Neural cell (in vitro differentiated cells): ENCODE data around the gene RNASE11. TPM values are rescaled to one million over a fixed set of nuclear protein-coding genes. Genes with fewer than 3 reads are reported as not detected.

Experiments
- H2AFZ ChIP-seq: fragments of 200-600, 300-800 bp; sonication (generic), shearing (Covaris generic); 2 replicates; pipeline ENCODE4 v1.6.0; 2014; ENCODE audit warnings: low read depth, mild to moderate bottlenecking, antibody characterized with exemption, low read length, moderate library complexity
- H3F3A ChIP-seq: fragments of 200-600 bp; shearing (Covaris generic); 2 replicates; pipeline ENCODE4 v1.6.1; 2016; ENCODE audit warnings: mild to moderate bottlenecking, moderate library complexity, mixed read lengths, antibody characterized with exemption, low read length; ENCODE audit not compliant: insufficient read depth, poor library complexity, severe bottlenecking
- H3K27ac ChIP-seq: fragments of 200-600, 300-800 bp; sonication (generic), shearing (Covaris generic); 2 replicates; pipeline ENCODE4 v1.5.1; 2014; ENCODE audit warnings: mild to moderate bottlenecking, low read length, moderate library complexity
- H3K27me3 ChIP-seq: fragments of 300-800, 200-600 bp; sonication (generic), shearing (Covaris generic); 2 replicates; pipeline ENCODE4 v1.6.0; 2014; ENCODE audit warnings: mild to moderate bottlenecking, low read depth, low read length, moderate library complexity; ENCODE audit not compliant: insufficient read depth
- H3K36me3 ChIP-seq: fragments of 300-800, 200-600 bp; sonication (generic), shearing (Covaris generic); 2 replicates; pipeline ENCODE4 v1.5.1; 2014; ENCODE audit warnings: mild to moderate bottlenecking, antibody characterized with exemption, low read length, moderate library complexity; ENCODE audit not compliant: insufficient read depth
- H3K4me2 ChIP-seq: fragments of 300-800, 200-600 bp; sonication (generic), shearing (Covaris generic); 2 replicates; pipeline ENCODE4 v1.6.0; 2014; ENCODE audit warnings: mild to moderate bottlenecking, low read length
- H3K4me3 ChIP-seq: fragments of 300-800, 200-600 bp; sonication (generic), shearing (Covaris generic); 2 replicates; pipeline ENCODE4 v1.5.1; 2014; ENCODE audit warnings: mild to moderate bottlenecking, low read length, moderate library complexity
- H3K79me2 ChIP-seq: fragments of 200-600 bp; shearing (Covaris generic); replicated peaks from 2 replicates; pipeline ENCODE4 v1.6.0; 2014; ENCODE audit warnings: mild to moderate bottlenecking, low read length, moderate library complexity; ENCODE audit not compliant: insufficient read depth
- H3K9ac ChIP-seq: fragments of 300-800, 200-600 bp; sonication (generic), shearing (Covaris generic); 2 replicates; pipeline ENCODE4 v1.6.1; 2016; ENCODE audit warnings: mild to moderate bottlenecking, low read length, mixed read lengths
- H3K9me2 ChIP-seq: fragments of 200-600 bp; shearing (Covaris generic); 2 replicates; pipeline ENCODE4 v1.6.1; 2016; ENCODE audit warnings: mild to moderate bottlenecking, low read length, mixed read lengths; ENCODE audit not compliant: insufficient read depth
- H3K9me3 ChIP-seq: fragments of 200-600, 300-800 bp; sonication (generic), shearing (Covaris generic); 2 replicates; pipeline ENCODE4 v1.6.1; 2016; ENCODE audit warnings: mild to moderate bottlenecking, mixed run types, low read length, moderate library complexity, mixed read lengths
- H4K20me1 ChIP-seq: fragments of 200-600 bp; shearing (Covaris generic); 2 replicates; pipeline ENCODE4 v1.6.1; 2016; ENCODE audit warnings: mild to moderate bottlenecking, mixed run types; ENCODE audit not compliant: insufficient read depth
- EP300 ChIP-seq: fragments of 450-650 bp; conservative IDR thresholded peaks from 2 replicates; pipeline ENCODE4 v1.6.1; 2014; ENCODE audit warnings: antibody characterized with exemption, mild to moderate bottlenecking, moderate library complexity; ENCODE audit not compliant: poor library complexity, severe bottlenecking
- EZH2 ChIP-seq: fragments of 200-600, 300-800 bp; shearing (Covaris generic), sonication (generic); IDR thresholded peaks from 2 replicates; pipeline ENCODE4 v1.6.1; 2014; ENCODE audit warnings: antibody characterized with exemption, low read length, borderline replicate concordance, mild to moderate bottlenecking; ENCODE audit not compliant: insufficient read depth, poor library complexity, severe bottlenecking
- MXI1 ChIP-seq: fragments of 450-650 bp; conservative IDR thresholded peaks from 2 replicates; pipeline ENCODE4 v1.6.1; 2014; ENCODE audit warnings: antibody characterized with exemption, mild to moderate bottlenecking; ENCODE audit not compliant: poor library complexity, severe bottlenecking
- POLR2AphosphoS5 ChIP-seq: IDR thresholded peaks from 2 replicates; pipeline ENCODE4 v1.6.1; 2012
- RAD21 ChIP-seq: fragments of 450-650 bp; conservative IDR thresholded peaks from 2 replicates; pipeline ENCODE4 v1.6.1; 2014; ENCODE audit warnings: antibody characterized with exemption, mild to moderate bottlenecking, moderate library complexity
- REST ChIP-seq: IDR thresholded peaks from 2 replicates; pipeline ENCODE4 v1.6.1; 2012; ENCODE audit warnings: borderline replicate concordance
- SMC3 ChIP-seq: fragments of 450-650 bp; conservative IDR thresholded peaks from 2 replicates; pipeline ENCODE4 v1.6.1; 2014; ENCODE audit warnings: antibody characterized with exemption, mild to moderate bottlenecking, moderate library complexity; ENCODE audit not compliant: poor library complexity
- TAF1 ChIP-seq: IDR thresholded peaks from 2 replicates; pipeline ENCODE4 v1.6.1; 2012; ENCODE audit warnings: low read depth
- polyA plus RNA-seq: library from polyadenylated mRNA; depleted of rRNA; stranded (reverse); fragments of >200 nt; gene quantifications from 2 replicates; pipeline ENCODE4 v1.2.3, GENCODE V29; 2014
- TF ChIP-seq, protein P1 (sequence below): fragments of 450-650 bp; IDR thresholded peaks from 2 replicates; pipeline ENCODE4 v1.5.1; 2014; ENCODE audit warnings: antibody characterized with exemption, mild to moderate bottlenecking, moderate library complexity; ENCODE audit not compliant: poor library complexity, severe bottlenecking

The RNASE11 gene
- polyA plus RNA-seq, 1 donor from 2014 or later = not detected

DNA sequence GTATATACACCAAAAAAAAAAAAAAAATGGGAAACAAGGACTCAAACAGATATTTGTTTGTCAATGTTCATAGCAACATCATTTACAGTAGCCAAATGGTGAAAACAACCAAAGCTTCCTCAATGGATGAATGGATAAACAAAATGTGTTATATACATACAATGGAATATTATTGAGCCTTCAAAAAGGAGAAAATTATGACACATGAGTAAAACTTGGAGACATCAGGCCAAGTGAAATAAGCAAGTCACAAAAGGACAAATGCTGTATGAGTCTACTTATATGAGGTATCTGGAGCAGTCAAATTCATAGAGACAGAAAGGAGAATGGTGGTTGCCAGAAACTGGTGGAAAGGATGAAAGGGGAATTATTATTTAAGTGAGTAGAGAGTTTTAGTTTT lies 34.8 kb downstream of the RNASE11 start:
- Histone ChIP-seq H3K27ac (no peak overlapping the region), H3K27me3 (no peaks in the 10 kb centered on the region), H3K9ac (no peak overlapping the region), H3K4me2 (no peak overlapping the region), H4K20me1 (no peaks in the 10 kb centered on the region), H3K9me3 (no peaks in the 10 kb centered on the region), H3K9me2 (no peaks in the 10 kb centered on the region), H3K4me3 (no peak overlapping the region), H2AFZ (no peak overlapping the region), H3K36me3 (no peaks in the 10 kb centered on the region), H3F3A (no peaks in the 10 kb centered on the region), H3K79me2 (no peaks in the 10 kb centered on the region)
- TF ChIP-seq RAD21 (no peak), EP300 (no peak), POLR2AphosphoS5 (no peak), MXI1 (no peak), TAF1 (no peak), SMC3 (no peak), EZH2 (no peak), REST (no peak)
- TF ChIP-seq, protein P1, sequence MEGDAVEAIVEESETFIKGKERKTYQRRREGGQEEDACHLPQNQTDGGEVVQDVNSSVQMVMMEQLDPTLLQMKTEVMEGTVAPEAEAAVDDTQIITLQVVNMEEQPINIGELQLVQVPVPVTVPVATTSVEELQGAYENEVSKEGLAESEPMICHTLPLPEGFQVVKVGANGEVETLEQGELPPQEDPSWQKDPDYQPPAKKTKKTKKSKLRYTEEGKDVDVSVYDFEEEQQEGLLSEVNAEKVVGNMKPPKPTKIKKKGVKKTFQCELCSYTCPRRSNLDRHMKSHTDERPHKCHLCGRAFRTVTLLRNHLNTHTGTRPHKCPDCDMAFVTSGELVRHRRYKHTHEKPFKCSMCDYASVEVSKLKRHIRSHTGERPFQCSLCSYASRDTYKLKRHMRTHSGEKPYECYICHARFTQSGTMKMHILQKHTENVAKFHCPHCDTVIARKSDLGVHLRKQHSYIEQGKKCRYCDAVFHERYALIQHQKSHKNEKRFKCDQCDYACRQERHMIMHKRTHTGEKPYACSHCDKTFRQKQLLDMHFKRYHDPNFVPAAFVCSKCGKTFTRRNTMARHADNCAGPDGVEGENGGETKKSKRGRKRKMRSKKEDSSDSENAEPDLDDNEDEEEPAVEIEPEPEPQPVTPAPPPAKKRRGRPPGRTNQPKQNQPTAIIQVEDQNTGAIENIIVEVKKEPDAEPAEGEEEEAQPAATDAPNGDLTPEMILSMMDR = no peak

- H2AFZ ChIP-seq = no peak overlapping the region
- no peaks in the 10 kb centered on the region for H3K9me3 ChIP-seq
- no peaks in the 10 kb centered on the region for H3K9me2 ChIP-seq
- H3K4me3 ChIP-seq = no peak overlapping the region
- no peak overlapping the region for H3K27ac ChIP-seq
- no peaks in the 10 kb centered on the region for H3K27me3 ChIP-seq
- no peaks in the 10 kb centered on the region for H3K79me2 ChIP-seq
- H3F3A ChIP-seq = no peaks in the 10 kb centered on the region
- no peak overlapping the region for H3K9ac ChIP-seq
- TF ChIP-seq MXI1 = no peak
- H4K20me1 ChIP-seq = no peaks in the 10 kb centered on the region
- no peaks in the 10 kb centered on the region for H3K36me3 ChIP-seq
- H3K4me2 ChIP-seq = no peak overlapping the region
These were observed 36.2 kb downstream of the RNASE11 start for GRCh38 chr14:20551606-20552005.

- H3K36me3 ChIP-seq = no peaks in the 10 kb centered on the region
- no peak overlapping the region for H3K27ac ChIP-seq
- H3K9me2 ChIP-seq = no peaks in the 10 kb centered on the region
- TF ChIP-seq TAF1 (no peak), EP300 (no peak), SMC3 (no peak), REST (no peak), EZH2 (no peak)
- no peaks in the 10 kb centered on the region for H3F3A ChIP-seq
- H3K27me3 ChIP-seq = no peaks in the 10 kb centered on the region
- H3K9ac ChIP-seq = no peak overlapping the region
- no peaks in the 10 kb centered on the region for H3K9me3 ChIP-seq
- H4K20me1 ChIP-seq = no peaks in the 10 kb centered on the region
- H3K4me3 ChIP-seq = no peak overlapping the region
- no peaks in the 10 kb centered on the region for H3K79me2 ChIP-seq
- H3K4me2 ChIP-seq = no peak overlapping the region
- H2AFZ ChIP-seq = no peak overlapping the region
These were observed 36.9 kb downstream of the RNASE11 start for GRCh38 chr14:20550926-20551325.
